Duodenal mucosa (tissue), 2 donors: ENCODE results near the gene PAQR5.

Experiments used
- H3K27ac ChIP-seq: one replicate; pipeline ENCODE4 v1.7.0; 2013; ENCODE audit warnings: low read depth, low read length
- H3K27me3 ChIP-seq, 2 donors: one replicate each; pipeline ENCODE4 v1.7.0; 2013; ENCODE audit warnings: low read length in 2 of 2, control low read depth in 1 of 2; ENCODE audit not compliant: insufficient read depth in 2 of 2, control insufficient read depth in 1 of 2
- H3K36me3 ChIP-seq, 2 donors: one replicate each; pipeline ENCODE4 v1.7.0; 2013; ENCODE audit warnings: low read length in 2 of 2, control low read depth in 1 of 2; ENCODE audit not compliant: insufficient read depth in 2 of 2, control insufficient read depth in 1 of 2
- H3K4me1 ChIP-seq, 2 donors: one replicate each; pipeline ENCODE4 v1.7.0; 2013; ENCODE audit warnings: low read length in 2 of 2, control low read depth in 1 of 2; ENCODE audit not compliant: insufficient read depth in 2 of 2, control insufficient read depth in 1 of 2
- H3K4me3 ChIP-seq, 2 donors: one replicate each; pipeline ENCODE4 v1.7.0; 2013; ENCODE audit warnings: low read length in 2 of 2, low read depth in 1 of 2
- H3K9ac ChIP-seq, 2 donors: one replicate each; pipeline ENCODE4 v1.7.0; 2013; ENCODE audit warnings: low read length in 2 of 2, low read depth in 1 of 2
- H3K9me3 ChIP-seq, 2 donors: one replicate each; pipeline ENCODE4 v1.7.0; 2013; ENCODE audit warnings: low read length in 2 of 2, control low read depth in 1 of 2; ENCODE audit not compliant: control insufficient read depth in 1 of 2

The PAQR5 gene

GRCh38 chr15:69414701-69415167, 116.0 kb downstream of the PAQR5 start:
- Histone ChIP-seq H3K9ac (peak overlapping the region; percentile 51 to 71), H3K4me1 (peaks cover 0 to 4% of the 10 kb centered on the region in 2 donors), H3K9me3 (no peaks in the 10 kb centered on the region), H3K36me3 (no peaks in the 10 kb centered on the region), H3K27ac (no peak overlapping the region), H3K27me3 (no peaks in the 10 kb centered on the region), H3K4me3 (peak overlapping the region; percentile 81 to 82)

GRCh38 chr15:69415381-69415780, 116.7 kb downstream of the PAQR5 start:
- H3K9me3 ChIP-seq = no peaks in the 10 kb centered on the region
- peaks cover 0 to 4% of the 10 kb centered on the region in 2 donors for H3K4me1 ChIP-seq
- H3K27ac ChIP-seq = no peak overlapping the region
- no peaks in the 10 kb centered on the region for H3K27me3 ChIP-seq
- peak overlapping the region in 1 of 2 donors; percentile 1 for H3K4me3 ChIP-seq
- H3K36me3 ChIP-seq = no peaks in the 10 kb centered on the region
- H3K9ac ChIP-seq = no peak overlapping the region

GRCh38 chr15:69417581-69417980, 118.9 kb downstream of the PAQR5 start:
- Histone ChIP-seq H3K27ac (no peak overlapping the region), H3K36me3 (no peaks in the 10 kb centered on the region), H3K4me3 (no peak overlapping the region), H3K9ac (no peak overlapping the region), H3K27me3 (no peaks in the 10 kb centered on the region), H3K9me3 (no peaks in the 10 kb centered on the region), H3K4me1 (peaks cover 0 to 4% of the 10 kb centered on the region in 2 donors)

GRCh38 chr15:69421498-69421897, 122.8 kb downstream of the PAQR5 start:
- Histone ChIP-seq H3K9ac (no peak overlapping the region), H3K36me3 (peaks cover 3 to 8% of the 10 kb centered on the region in 2 donors), H3K27ac (no peak overlapping the region), H3K4me3 (no peak overlapping the region), H3K27me3 (no peaks in the 10 kb centered on the region), H3K4me1 (no peaks in the 10 kb centered on the region), H3K9me3 (no peaks in the 10 kb centered on the region)

GRCh38 chr15:69422336-69422895, 123.7 kb downstream of the PAQR5 start:
- no peaks in the 10 kb centered on the region for H3K9me3 ChIP-seq
- no peak overlapping the region for H3K27ac ChIP-seq
- H3K9ac ChIP-seq = no peak overlapping the region
- no peaks in the 10 kb centered on the region for H3K27me3 ChIP-seq
- H3K4me3 ChIP-seq = no peak overlapping the region
- H3K4me1 ChIP-seq = no peaks in the 10 kb centered on the region
- H3K36me3 ChIP-seq = peaks cover 3 to 9% of the 10 kb centered on the region in 2 donors

- no peaks in the 10 kb centered on the region for H3K27me3 ChIP-seq
- H3K4me1 ChIP-seq = no peaks in the 10 kb centered on the region
- H3K36me3 ChIP-seq = peaks cover 3 to 13% of the 10 kb centered on the region in 2 donors
- no peak overlapping the region for H3K9ac ChIP-seq
- no peak overlapping the region for H3K27ac ChIP-seq
- no peaks in the 10 kb centered on the region for H3K9me3 ChIP-seq
- H3K4me3 ChIP-seq = no peak overlapping the region
Observed at GRCh38 chr15:69424001-69424400, 125.3 kb downstream of the PAQR5 start.

GRCh38 chr15:69424748-69425413, 126.2 kb downstream of the PAQR5 start:
- H3K4me3 ChIP-seq = no peak overlapping the region
- peaks cover 3 to 15% of the 10 kb centered on the region in 2 donors for H3K36me3 ChIP-seq
- no peaks in the 10 kb centered on the region for H3K9me3 ChIP-seq
- H3K27ac ChIP-seq = no peak overlapping the region
- no peak overlapping the region for H3K9ac ChIP-seq
- no peaks in the 10 kb centered on the region for H3K4me1 ChIP-seq
- H3K27me3 ChIP-seq = no peaks in the 10 kb centered on the region

- Histone ChIP-seq H3K9ac (no peak overlapping the region), H3K4me3 (no peak overlapping the region), H3K9me3 (no peaks in the 10 kb centered on the region), H3K27me3 (no peaks in the 10 kb centered on the region), H3K27ac (no peak overlapping the region), H3K36me3 (peaks cover 0 to 9% of the 10 kb centered on the region in 2 donors), H3K4me1 (no peaks in the 10 kb centered on the region)
Observed at GRCh38 chr15:69433831-69434230, 135.1 kb downstream of the PAQR5 start.

GRCh38 chr15:69434238-69434637, 135.5 kb downstream of the PAQR5 start:
- no peak overlapping the region for H3K4me3 ChIP-seq
- H3K9me3 ChIP-seq = no peaks in the 10 kb centered on the region
- no peaks in the 10 kb centered on the region for H3K4me1 ChIP-seq
- H3K27ac ChIP-seq = no peak overlapping the region
- H3K9ac ChIP-seq = no peak overlapping the region
- no peaks in the 10 kb centered on the region for H3K27me3 ChIP-seq
- peaks cover 0 to 6% of the 10 kb centered on the region in 2 donors for H3K36me3 ChIP-seq

GRCh38 chr15:69434679-69435078, 136.0 kb downstream of the PAQR5 start:
- H3K9ac ChIP-seq = no peak overlapping the region
- no peak overlapping the region for H3K4me3 ChIP-seq
- no peaks in the 10 kb centered on the region for H3K27me3 ChIP-seq
- H3K4me1 ChIP-seq = no peaks in the 10 kb centered on the region
- peaks cover 0 to 7% of the 10 kb centered on the region in 2 donors for H3K36me3 ChIP-seq
- H3K9me3 ChIP-seq = no peaks in the 10 kb centered on the region
- no peak overlapping the region for H3K27ac ChIP-seq
